ENCODE measurements around the gene MYO7B.

GRCh38 chr2:127579231-127579630 is 43.7 kb downstream of the MYO7B start:
- TF ChIP-seq CTCF (IDR thresholded peaks at IDR 0.05) (no peak), YY1 (IDR thresholded peaks at IDR 0.05; ENCODE audit: low read depth) (no peak), RAD21 (IDR thresholded peaks at IDR 0.05; ENCODE audit: low read length) (no peak), PBX3 (IDR thresholded peaks at IDR 0.05) (no peak), IRF3 (IDR thresholded peaks at IDR 0.05; ENCODE audit: low read depth, low read length) (no peak), MXI1 (IDR thresholded peaks at IDR 0.05; ENCODE audit: low read depth, low read length) (no peak)
